Astrocyte (in vitro differentiated cells and primary cell): Measurements from ENCODE around the gene MYADML2.

Source experiments
- EZH2 ChIP-seq: IDR thresholded peaks from 2 replicates; pipeline ENCODE4 v1.6.1; 2012; ENCODE audit warnings: mild to moderate bottlenecking, low read length, inconsistent platforms; ENCODE audit not compliant: insufficient read depth
- TF ChIP-seq, protein P1 (sequence below): IDR thresholded peaks from 2 replicates; pipeline ENCODE4 v1.5.1; 2011; ENCODE audit warnings: low read depth, mild to moderate bottlenecking, inconsistent platforms, low read length, moderate library complexity; ENCODE audit not compliant: insufficient read depth

DNA sequence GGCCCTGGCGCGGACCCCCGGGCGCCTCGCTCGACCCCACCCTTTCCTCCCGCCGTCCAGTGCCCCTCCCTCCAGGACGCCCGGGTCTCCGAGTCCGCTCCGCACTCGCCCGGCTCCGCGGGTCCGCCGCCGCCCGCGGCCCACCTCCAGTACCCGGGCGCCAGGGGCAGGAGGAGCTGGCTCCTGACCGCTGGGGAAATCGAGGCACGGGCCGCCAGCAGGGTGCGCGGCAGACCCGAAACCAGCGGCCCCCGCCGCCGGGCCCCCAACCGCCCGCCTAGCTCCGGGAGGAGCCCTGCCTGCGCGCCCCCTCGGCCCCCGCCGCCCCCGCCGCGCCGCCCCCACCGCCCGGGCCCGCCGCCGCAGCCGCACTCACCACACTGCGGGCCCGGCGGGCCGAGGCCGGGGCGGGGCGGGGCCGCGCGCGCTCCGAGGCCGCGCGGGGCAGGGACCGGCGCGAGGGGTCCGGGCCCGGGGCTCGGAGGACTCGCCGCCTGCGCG is 19.8 kb downstream of the MYADML2 start:
- TF ChIP-seq, protein P1, sequence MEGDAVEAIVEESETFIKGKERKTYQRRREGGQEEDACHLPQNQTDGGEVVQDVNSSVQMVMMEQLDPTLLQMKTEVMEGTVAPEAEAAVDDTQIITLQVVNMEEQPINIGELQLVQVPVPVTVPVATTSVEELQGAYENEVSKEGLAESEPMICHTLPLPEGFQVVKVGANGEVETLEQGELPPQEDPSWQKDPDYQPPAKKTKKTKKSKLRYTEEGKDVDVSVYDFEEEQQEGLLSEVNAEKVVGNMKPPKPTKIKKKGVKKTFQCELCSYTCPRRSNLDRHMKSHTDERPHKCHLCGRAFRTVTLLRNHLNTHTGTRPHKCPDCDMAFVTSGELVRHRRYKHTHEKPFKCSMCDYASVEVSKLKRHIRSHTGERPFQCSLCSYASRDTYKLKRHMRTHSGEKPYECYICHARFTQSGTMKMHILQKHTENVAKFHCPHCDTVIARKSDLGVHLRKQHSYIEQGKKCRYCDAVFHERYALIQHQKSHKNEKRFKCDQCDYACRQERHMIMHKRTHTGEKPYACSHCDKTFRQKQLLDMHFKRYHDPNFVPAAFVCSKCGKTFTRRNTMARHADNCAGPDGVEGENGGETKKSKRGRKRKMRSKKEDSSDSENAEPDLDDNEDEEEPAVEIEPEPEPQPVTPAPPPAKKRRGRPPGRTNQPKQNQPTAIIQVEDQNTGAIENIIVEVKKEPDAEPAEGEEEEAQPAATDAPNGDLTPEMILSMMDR: no peak
- TF ChIP-seq EZH2: no peak
